ENCODE data around the gene CCSER1. TPM values are rescaled to one million over a fixed set of nuclear protein-coding genes. Genes with fewer than 3 reads are reported as not detected.
"Not testable (repeated sequence)": the region's sequence is repeated elsewhere in the genome, so short reads cannot be mapped to it uniquely, and the experiment has no call there.

Gene CCSER1
- total RNA-seq, 1 donor from 2014 or later: 14.7 TPM

DNA sequence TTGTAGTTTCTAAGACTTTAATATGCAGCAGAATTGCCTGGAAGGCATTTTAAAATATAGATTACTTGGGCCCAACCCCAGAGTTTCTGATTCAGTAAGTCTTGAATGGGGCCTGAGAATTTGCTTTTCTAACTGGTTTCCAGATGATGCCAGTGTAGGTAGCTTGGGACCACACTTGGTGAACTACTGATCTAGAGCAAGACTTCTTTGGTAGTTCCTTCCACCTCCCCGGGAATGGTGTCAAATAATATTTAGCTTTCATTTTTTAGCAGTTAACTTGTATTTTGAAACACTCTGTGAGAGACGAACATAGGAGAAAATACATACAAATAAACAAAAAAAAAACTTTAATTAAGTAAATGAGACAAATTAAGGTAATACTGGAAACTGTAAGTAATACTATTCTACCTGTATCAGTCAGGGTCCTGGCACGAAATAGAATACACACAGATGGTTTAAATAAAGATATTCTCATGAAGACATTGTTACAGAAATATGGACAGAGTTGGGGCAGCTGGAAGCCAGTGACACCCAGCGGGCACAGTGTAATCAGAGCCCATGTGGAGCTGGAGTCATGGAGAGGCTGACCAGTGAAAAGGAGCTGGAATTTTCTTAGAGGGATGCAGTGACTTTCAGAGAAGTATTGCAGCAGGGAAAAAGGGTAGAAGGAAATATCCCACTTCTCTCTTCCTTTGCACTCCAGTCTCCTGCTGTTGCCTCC is 905.7 kb downstream of the CCSER1 start:
- no peak for DNase-seq (ENCODE audit: low spot score)

DNA sequence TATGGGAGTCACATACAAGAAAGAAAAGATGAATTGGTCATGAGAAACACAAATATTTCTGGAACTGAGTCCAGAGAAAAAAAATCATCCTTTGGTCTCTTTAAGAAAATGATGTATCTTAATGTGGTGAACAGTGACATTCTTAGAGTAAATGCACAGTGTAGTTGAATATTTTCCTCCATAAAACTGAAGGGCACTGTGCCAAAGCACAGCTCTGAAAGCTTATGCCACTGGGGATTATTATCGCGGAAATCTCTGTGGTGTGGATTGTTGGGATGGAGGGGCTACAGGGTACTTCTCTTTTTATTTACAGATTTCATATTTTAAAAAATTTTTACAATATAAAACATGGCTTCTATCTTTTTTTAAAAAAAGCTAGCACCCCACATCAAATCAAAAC is 908.1 kb downstream of the CCSER1 start:
- peak; percentile 43 for DNase-seq (ENCODE audit: low spot score)

DNA sequence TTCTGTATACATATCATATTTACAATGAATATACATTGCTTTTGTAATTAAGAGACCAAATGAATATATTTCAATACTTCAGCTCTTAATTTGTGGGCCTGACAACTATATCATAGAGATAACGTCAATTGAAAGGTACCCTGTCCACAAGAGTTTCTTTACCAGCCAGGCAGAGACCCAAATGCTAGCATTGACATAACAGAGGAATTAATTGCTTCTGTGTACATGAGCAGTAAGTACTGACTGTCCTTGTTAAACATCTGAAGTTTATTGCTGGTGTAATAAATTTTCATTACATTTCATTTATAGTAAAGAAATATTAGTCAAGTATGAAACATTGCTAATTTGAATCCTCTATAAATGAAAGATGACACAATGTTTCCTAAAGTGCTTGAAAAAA is 910.8 kb downstream of the CCSER1 start:
- DNase-seq (ENCODE audit: low spot score): no peak

GRCh38 chr4:91057871-91058270 is 930.7 kb downstream of the CCSER1 start:
- no peak for DNase-seq (ENCODE audit: low spot score)

DNA sequence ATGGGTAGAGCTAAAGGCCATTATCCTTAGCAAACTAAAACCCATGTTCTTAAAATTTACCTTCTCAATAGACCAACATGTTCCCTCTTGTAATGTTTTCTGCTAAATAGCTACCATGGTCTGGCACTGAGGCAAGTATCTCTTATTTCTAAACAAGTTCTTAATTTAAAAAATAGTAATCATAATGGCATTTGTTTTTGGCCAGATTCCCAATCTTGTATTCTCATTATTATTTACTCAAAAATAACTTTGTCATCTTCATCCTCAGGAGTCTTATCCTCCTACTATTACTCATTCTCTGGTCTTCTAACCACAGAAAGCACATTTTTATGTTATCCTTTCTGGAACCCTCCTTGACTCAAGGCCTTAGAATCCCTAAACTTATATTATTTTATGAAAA is 931.2 kb downstream of the CCSER1 start:
- DNase-seq (ENCODE audit: low spot score): no peak

DNA sequence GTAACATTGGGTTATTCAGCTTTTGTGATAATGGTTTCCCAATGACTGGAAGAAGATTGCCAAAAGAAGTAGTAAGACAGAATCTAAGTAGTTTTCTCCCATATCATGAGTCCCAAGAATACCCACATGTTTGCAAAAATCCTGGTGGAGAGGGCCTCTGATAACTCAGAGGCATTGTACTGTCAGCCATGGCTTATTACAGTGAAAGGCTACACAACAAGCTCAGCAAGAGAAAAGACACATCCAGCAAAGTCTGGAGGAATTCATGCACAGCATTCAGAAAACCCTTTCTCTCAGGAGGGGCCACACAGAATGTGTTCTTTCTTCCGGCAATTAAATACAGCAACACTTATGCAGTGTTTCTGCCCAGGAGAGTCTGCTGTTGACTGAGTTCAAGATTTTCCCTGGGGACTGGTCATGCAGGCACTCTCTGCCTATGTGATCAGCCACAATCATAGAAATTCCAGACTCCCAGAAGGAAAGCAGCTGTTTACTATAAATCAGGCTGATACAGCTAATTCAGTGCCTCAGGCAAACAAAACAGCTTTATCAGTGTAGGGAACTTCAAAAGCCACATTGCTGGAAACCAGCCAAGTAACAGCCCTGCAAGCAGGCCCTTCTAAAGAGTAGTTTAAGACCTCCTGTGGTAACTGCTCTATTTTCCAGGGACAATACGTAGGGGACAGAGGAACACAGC is 937.1 kb downstream of the CCSER1 start:
- peak; percentile 98 for DNase-seq (ENCODE audit: low spot score)

DNA sequence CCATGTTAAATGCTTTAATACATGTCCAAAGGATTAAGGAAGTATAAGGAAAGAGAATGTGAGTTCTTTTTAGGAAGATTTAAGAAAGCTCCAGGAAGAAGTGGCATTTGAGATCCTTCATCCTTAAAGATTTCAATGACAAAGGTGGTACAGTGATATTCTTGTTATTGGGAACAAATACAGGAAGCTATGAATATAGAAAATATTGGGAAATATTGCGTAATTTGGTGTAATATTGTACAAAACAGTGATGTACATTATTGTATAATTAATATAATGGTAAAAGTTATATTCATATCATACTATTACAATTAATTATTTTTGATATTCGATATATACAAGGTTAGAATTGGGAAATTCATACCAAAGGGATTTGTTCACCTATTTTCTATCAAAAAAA is 937.9 kb downstream of the CCSER1 start:
- no peak for DNase-seq (ENCODE audit: low spot score)

DNA sequence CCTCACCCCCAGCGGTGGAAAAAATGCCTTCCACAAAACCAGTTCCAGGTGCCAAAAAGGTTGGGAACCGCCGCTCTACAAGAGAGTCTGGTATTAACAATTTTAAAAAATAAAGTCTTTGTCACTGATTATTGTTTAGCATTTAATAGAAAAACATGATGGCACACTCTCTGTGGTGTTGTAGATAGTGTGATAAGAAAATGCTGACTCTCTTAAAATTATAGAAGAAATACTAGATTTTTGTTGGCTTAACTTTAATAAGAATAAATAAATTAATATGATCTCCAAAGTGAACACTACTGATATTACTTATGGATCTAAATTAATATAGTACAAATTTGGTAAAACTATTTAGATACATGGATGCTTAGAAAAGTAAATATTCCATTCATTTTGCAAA is 943.5 kb downstream of the CCSER1 start:
- DNase-seq (ENCODE audit: low spot score): no peak

DNA sequence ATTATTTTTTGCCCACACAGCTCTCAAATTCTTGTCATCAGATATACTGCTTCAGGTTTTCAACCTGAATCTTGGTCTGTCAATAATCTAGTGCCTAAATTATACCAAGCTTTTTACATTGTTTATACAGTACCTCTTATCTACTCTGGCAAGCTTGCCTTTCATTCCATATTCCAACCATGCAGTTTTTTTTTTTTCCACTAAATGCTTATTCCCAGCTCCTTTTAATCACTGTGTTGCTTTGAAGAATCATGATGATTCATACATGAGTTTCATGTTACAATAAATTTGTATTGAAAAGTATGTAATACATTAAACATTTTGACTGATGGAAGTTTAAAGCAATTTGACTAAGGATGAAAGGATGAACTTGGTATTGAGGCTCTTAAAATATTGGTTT is 949.0 kb downstream of the CCSER1 start:
- peak; percentile 75 for DNase-seq (ENCODE audit: low spot score)

DNA sequence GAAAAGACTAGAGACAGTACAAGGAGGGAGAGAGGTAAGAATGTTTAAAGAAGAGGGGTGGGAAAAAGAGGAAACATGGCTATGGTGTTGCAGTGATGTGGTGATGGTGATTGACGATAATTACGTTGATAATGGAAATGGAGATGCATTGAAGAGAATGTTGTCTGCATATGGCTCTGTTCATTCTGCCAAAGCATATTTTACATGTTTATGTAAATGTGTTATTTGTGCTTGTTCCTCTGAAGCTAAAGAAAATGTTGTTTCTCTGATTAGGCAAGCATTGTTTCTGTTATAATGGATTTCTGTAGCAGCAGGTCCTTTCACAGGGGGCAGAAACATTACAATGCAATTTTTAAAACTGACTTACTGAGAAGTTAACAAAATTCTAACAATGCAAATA is 958.8 kb downstream of the CCSER1 start:
- DNase-seq (ENCODE audit: low spot score): no peak

- no peak for DNase-seq (ENCODE audit: low spot score)
Observed at GRCh38 chr4:91087743-91088142, 960.5 kb downstream of the CCSER1 start.

DNA sequence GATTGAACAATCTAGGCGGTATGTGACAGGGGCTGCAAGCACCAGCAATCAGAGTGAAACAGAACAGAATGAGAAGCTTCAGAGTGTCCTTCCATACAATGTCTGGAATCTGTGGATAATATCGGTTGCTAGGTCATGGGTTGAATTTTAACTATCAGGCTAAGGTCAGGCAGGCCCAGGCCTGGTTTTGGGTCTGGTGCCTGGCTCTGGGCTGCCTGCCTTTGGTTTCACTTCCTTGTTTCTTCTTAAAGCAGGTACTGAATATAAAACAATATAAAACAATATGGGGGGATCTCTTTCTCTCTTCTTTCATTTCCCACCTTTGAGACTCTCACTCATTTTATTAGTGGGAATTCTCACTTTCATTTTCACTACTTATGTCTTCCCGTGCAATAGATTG is 962.0 kb downstream of the CCSER1 start:
- no peak for DNase-seq (ENCODE audit: low spot score)

DNA sequence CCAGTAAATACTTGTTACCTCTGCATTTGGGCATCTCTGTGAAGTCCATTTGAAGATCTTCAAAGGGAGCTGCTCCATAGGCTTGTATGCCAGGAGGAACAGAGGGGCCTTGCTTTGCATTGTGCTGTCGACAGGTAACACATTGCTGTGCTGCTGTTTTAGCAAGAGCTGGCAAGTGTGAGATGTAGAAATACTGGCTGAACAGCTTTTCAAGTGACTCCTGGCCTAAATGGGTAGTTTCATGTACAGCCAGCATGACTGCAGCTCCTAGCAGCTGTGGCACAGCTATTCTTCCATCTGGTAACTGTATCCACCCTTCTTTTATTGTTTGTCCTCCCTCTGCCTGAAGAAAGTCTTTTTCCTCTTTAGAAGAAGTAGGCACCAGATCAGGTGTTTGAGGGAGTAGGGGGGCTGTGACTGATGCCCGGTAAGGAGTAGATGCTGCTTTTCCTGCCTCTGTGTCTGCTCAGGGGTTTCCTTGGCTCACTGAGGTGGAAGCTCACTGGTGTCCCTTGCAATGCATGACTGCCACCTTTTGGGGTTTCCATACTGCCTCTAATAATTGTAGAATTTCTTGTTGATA is 965.3 kb downstream of the CCSER1 start:
- DNase-seq (ENCODE audit: low spot score): peak; percentile 57

DNA sequence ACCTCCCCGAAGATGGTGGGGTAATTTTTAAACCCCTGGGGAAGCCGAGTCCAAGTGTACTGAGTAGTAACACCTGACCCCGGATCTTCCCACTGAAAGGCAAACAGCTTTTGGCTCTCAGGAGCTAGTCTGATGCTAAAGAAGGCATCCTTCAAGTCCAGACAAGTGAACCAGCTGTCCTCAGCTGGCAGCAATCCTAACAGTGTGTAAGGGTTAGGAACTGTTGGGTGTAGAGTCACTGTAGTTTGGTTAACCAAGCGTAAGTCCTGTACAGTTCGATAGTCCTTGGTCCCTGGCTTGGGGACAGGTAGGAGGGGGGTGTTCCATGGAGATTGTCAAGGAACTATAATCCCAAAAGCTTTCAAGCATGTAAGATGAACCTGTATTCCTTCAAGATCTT is 967.0 kb downstream of the CCSER1 start:
- not testable (repeated sequence) for DNase-seq (ENCODE audit: low spot score)

GRCh38 chr4:91099666-91100065 is 972.5 kb downstream of the CCSER1 start:
- DNase-seq (ENCODE audit: low spot score): no peak

- DNase-seq (ENCODE audit: low spot score): no peak
Observed at GRCh38 chr4:91108751-91109150, 981.6 kb downstream of the CCSER1 start.

- DNase-seq (ENCODE audit: low spot score): peak; percentile 62
Observed at GRCh38 chr4:91111556-91111955, 984.4 kb downstream of the CCSER1 start.

DNA sequence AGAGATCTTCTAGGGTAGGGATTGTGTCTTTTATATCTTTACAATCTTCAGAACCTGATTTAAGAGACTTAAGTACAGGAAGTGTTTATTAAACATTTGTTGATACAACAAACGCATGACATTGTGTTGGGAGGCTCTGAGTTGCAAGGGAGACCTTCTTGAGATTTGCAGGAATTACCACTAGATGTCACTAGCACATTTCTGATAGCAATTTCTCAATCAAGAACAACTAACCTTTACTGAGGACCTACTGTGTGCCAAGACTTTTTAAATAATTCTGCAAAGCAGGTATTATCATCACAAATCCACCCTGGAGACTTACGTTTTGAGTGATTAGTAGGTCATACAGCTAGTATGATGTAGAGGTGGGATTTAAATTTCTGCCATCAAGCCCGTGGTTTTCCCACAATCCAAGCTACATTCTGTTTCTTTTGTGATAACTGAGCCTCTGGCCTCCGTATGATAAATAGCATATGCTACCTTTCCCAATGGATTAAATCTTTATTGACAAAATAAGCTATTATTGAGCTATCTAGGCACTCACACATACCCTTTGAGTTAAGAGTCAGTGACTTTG is 986.0 kb downstream of the CCSER1 start:
- DNase-seq (ENCODE audit: low spot score): no peak

- no peak for DNase-seq (ENCODE audit: low spot score)
Observed at GRCh38 chr4:91114386-91114785, 987.2 kb downstream of the CCSER1 start.

- DNase-seq (ENCODE audit: low spot score): no peak
Observed at GRCh38 chr4:91116861-91117260, 989.7 kb downstream of the CCSER1 start.

DNA sequence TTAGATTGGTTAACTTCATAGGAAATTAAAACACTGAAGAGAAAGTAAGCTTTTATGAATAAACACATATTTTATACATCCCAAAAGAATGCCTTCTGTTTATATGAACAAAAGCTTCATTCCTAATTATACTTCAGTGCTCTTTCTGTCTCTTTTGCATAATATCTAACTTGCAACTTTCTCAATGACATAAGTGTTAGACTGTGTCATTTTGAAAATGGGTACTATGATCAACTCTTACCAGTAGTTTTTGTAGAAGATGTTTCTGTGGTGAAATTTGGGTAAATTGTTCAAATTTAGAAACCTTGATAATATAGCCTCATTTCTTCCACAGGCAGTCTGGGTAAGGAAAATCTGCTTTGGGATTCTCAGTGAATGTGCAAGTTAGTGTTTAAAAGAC is 991.4 kb downstream of the CCSER1 start:
- DNase-seq (ENCODE audit: low spot score): no peak

GRCh38 chr4:91123742-91124141 is 996.5 kb downstream of the CCSER1 start:
- no peak for DNase-seq (ENCODE audit: low spot score)

DNA sequence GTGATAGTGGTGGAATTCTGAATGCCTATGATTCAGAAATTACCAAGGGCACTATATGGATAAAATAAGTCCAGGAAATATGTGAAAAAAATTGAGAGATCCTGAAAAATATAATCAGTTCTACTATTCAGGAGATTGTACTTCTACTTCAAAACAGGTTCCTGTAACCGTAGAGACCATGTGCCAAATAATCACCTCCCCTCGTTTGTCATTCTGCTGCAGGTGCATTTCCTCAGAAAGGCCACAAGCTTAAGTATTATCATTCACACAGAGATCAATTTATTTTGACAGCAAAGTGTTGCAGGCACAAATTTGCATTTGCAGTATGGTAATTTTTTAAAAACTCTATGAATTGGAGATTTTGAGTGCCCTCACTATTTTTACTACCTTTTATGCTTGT is 1000.0 kb downstream of the CCSER1 start:
- DNase-seq (ENCODE audit: low spot score): no peak
